ENCODE results near the gene TJP1. TPM values are rescaled to one million over a fixed set of nuclear protein-coding genes. Genes with fewer than 3 reads are reported as not detected.
"Not testable (repeated sequence)": the region's sequence is repeated elsewhere in the genome, so short reads cannot be mapped to it uniquely, and the experiment has no call there.

The TJP1 gene
- total and polyA plus RNA-seq, 4 donors: 17.4 to 141 (median 71.5) TPM

DNA sequence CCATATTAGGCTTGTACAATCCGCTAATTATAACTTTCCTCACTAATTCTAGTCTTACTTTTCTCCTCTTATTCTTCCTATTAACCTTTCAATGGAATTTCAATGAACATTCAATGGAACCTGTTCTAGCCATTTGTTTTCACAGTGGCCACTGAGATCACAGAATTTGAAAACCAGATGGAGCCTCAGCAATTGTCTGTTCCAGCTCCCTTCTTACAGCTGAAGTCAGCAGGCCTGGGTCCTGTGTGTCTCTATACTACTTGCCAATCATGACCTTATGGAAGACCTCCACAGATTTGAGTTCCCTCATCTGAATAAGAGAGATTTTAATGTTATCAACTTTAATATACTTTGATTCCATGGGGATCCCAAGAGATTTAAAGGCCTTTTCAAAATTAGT lies 36.6 kb downstream of the TJP1 start:
- H3K4me3 ChIP-seq (ENCODE audit: low read length in 2 of 2): no peak overlapping the region
- H3K4me1 ChIP-seq (ENCODE audit: control insufficient read depth in 1 of 2, insufficient read depth in 2 of 2, low read length in 2 of 2): peaks cover 0 to 2% of the 10 kb centered on the region in 2 donors
- no peaks in the 10 kb centered on the region for H3K36me3 ChIP-seq (ENCODE audit: control insufficient read depth in 1 of 2, insufficient read depth in 2 of 2, low read length in 1 of 2)
- H3K27me3 ChIP-seq (ENCODE audit: control insufficient read depth in 1 of 2, insufficient read depth in 2 of 2, low read length in 1 of 2): no peaks in the 10 kb centered on the region
- intact Hi-C loops (cut with DNase I): no loop called here
- H3K9me3 ChIP-seq (ENCODE audit: control insufficient read depth, low read length): no peaks in the 10 kb centered on the region
- DNase-seq (no peak), ATAC-seq (ENCODE audit: low FRiP score) (no peak)
- no peak overlapping the region for H3K27ac ChIP-seq (ENCODE audit: low read depth in 1 of 2, low read length in 2 of 2)
- WGBS, 2 donors: 95 to 98% methylated on average over 1 of the region's 1 CpG

DNA sequence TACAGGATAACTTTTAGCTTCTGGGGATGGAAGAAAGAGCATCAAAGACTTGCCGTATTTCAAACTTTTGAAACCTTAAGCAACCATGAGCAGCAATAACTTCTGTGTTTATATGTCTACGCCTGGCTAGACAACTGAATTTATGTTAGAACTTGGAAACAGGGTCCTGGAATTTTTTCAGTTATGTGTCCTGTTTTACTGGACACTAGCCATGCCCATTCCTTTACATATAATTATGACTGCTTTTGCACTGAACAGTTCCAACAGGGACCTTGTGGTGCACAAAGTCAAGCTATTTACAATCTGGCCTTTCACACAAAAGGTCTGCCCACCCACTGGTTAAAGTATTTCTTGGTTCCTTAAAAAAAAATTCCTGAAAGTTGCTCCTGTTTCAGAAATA lies 37.1 kb downstream of the TJP1 start:
- 23 to 37% methylated on average over 2 of the region's 2 CpGs for WGBS, 2 donors
- Histone ChIP-seq H3K9me3 (ENCODE audit: control insufficient read depth, low read length) (no peaks in the 10 kb centered on the region), H3K4me1 (ENCODE audit: control insufficient read depth in 1 of 2, insufficient read depth in 2 of 2, low read length in 2 of 2) (peaks cover 0 to 2% of the 10 kb centered on the region in 2 donors), H3K36me3 (ENCODE audit: control insufficient read depth in 1 of 2, insufficient read depth in 2 of 2, low read length in 1 of 2) (no peaks in the 10 kb centered on the region), H3K27me3 (ENCODE audit: control insufficient read depth in 1 of 2, insufficient read depth in 2 of 2, low read length in 1 of 2) (no peaks in the 10 kb centered on the region), H3K27ac (ENCODE audit: low read depth in 1 of 2, low read length in 2 of 2) (no peak overlapping the region), H3K4me3 (ENCODE audit: low read length in 2 of 2) (no peak overlapping the region)
- intact Hi-C loops (cut with DNase I): no loop called here
- ATAC-seq (ENCODE audit: low FRiP score): peak; percentile 26
- DNase-seq: no peak

DNA sequence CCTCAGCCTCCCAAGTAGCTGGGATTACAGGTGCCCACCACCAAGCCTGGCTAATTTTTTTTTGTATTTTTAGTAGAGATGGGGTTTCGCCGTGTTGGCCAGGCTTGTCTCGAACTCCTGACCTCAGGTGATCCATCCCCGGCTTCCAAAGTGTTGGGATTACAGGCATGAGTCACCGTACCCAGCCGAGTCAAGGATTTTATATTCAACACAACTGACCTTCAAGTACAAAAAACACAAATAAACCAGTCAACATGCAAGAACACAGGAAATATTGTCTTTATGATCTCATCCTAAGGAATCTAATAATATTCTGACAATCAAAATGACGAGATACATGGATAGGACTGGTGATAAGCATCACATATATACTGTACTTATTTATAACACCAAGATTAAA lies 37.9 kb downstream of the TJP1 start:
- no peaks in the 10 kb centered on the region for H3K36me3 ChIP-seq (ENCODE audit: control insufficient read depth in 1 of 2, insufficient read depth in 2 of 2, low read length in 1 of 2)
- no peaks in the 10 kb centered on the region for H3K27me3 ChIP-seq (ENCODE audit: control insufficient read depth in 1 of 2, insufficient read depth in 2 of 2, low read length in 1 of 2)
- intact Hi-C loops (cut with DNase I): no loop called here
- no peak overlapping the region for H3K27ac ChIP-seq (ENCODE audit: low read depth in 1 of 2, low read length in 2 of 2)
- no peak overlapping the region for H3K4me3 ChIP-seq (ENCODE audit: low read length in 2 of 2)
- no peak for ATAC-seq (ENCODE audit: low FRiP score)
- H3K4me1 ChIP-seq (ENCODE audit: control insufficient read depth in 1 of 2, insufficient read depth in 2 of 2, low read length in 2 of 2): peaks cover 0 to 4% of the 10 kb centered on the region in 2 donors
- no peak for DNase-seq
- WGBS, 2 donors: 75 to 77% methylated on average over 7 of the region's 7 CpGs
- H3K9me3 ChIP-seq (ENCODE audit: control insufficient read depth, low read length): no peaks in the 10 kb centered on the region

DNA sequence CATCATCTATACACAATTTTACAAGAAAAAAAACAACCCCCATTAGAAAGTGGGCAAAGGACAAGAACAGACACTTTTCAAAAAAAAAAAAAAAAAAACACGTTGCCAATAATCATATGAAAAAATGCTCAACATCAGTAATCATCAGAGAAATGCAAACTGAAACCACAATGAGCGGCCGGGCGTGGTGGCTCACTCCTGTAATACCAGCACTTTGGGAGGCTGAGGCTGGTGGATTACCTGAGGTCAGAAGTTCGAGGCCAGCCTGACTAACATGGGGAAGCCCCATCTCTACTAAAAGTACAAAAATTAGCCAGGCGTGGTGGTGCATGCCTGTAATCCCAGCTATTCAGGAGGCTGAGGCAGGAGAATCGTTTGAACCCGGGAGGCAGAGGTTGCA lies 39.5 kb downstream of the TJP1 start:
- ATAC-seq (ENCODE audit: low FRiP score); DNase-seq; H3K36me3 ChIP-seq (ENCODE audit: control insufficient read depth in 1 of 2, insufficient read depth in 2 of 2, low read length in 1 of 2); H3K9me3 ChIP-seq (ENCODE audit: control insufficient read depth, low read length); H3K27me3 ChIP-seq (ENCODE audit: control insufficient read depth in 1 of 2, insufficient read depth in 2 of 2, low read length in 1 of 2); H3K27ac ChIP-seq (ENCODE audit: low read depth in 1 of 2, low read length in 2 of 2); intact Hi-C loops (cut with DNase I); H3K4me3 ChIP-seq (ENCODE audit: low read length in 2 of 2): not testable (repeated sequence)
- WGBS, 2 donors: 85 to 89% methylated on average over 8 of the region's 8 CpGs
- H3K4me1 ChIP-seq (ENCODE audit: control insufficient read depth in 1 of 2, insufficient read depth in 2 of 2, low read length in 2 of 2): peaks cover 2 to 13% of the 10 kb centered on the region in 2 donors

DNA sequence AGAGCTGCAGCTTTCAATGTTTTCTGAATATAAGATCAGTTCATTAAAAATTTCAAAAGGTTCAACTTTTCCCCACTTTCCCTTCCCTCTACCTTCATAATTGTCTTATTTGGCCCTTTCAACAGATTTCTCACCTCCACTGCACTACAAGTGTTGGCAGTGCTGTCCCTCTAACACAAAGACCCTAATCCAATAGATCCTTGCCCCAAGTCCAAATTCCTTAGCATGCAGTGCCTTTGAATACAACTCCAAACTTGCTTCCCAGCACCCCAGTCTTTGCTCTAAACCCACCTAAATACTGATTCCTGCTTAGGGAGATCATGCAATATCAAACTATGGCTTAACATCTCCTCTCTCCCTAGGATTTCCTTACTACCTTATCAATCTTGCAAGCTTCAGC lies 43.9 kb downstream of the TJP1 start:
- H3K36me3 ChIP-seq (ENCODE audit: control insufficient read depth in 1 of 2, insufficient read depth in 2 of 2, low read length in 1 of 2): no peaks in the 10 kb centered on the region
- no peaks in the 10 kb centered on the region for H3K9me3 ChIP-seq (ENCODE audit: control insufficient read depth, low read length)
- DNase-seq: no peak
- no peaks in the 10 kb centered on the region for H3K27me3 ChIP-seq (ENCODE audit: control insufficient read depth in 1 of 2, insufficient read depth in 2 of 2, low read length in 1 of 2)
- H3K4me1 ChIP-seq (ENCODE audit: control insufficient read depth in 1 of 2, insufficient read depth in 2 of 2, low read length in 2 of 2): peaks cover 2 to 10% of the 10 kb centered on the region in 2 donors
- intact Hi-C loops (cut with DNase I): loop anchor here in 1 of 2 donors (5.0 kb wide), 1 partner anchor 34 kb away; no protein-coding TSS in a partner anchor
- no peak overlapping the region for H3K4me3 ChIP-seq (ENCODE audit: low read length in 2 of 2)
- H3K27ac ChIP-seq (ENCODE audit: low read depth in 1 of 2, low read length in 2 of 2): no peak overlapping the region
- no peak for ATAC-seq (ENCODE audit: low FRiP score)

DNA sequence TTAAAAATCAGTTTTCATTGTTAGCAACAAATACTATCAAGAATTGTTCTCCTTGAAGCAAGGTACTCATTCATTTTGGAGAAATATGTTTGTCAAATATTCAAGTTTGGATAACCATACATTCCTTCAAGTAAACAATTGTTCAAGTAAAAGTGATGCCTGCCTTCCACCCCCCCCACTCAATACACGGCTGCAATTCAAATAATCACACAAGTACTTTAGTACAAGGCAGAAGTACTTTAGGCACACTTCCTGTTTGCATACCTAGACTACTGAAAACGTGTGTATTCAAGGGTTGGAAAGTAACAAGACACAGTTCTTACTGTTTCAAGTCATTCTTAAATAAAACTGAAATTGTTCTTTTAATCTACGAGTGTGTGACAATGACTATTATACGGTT lies 45.4 kb downstream of the TJP1 start:
- H3K27ac ChIP-seq (ENCODE audit: low read depth in 1 of 2, low read length in 2 of 2): no peak overlapping the region
- intact Hi-C loops (cut with DNase I): loop anchor here in 1 of 2 donors (5.0 kb wide), 1 partner anchor 35 kb away; no protein-coding TSS in a partner anchor
- no peaks in the 10 kb centered on the region for H3K9me3 ChIP-seq (ENCODE audit: control insufficient read depth, low read length)
- H3K36me3 ChIP-seq (ENCODE audit: control insufficient read depth in 1 of 2, insufficient read depth in 2 of 2, low read length in 1 of 2): peaks cover 0 to 2% of the 10 kb centered on the region in 2 donors
- H3K4me3 ChIP-seq (ENCODE audit: low read length in 2 of 2): no peak overlapping the region
- DNase-seq (no peak), ATAC-seq (ENCODE audit: low FRiP score) (no peak)
- H3K27me3 ChIP-seq (ENCODE audit: control insufficient read depth in 1 of 2, insufficient read depth in 2 of 2, low read length in 1 of 2): no peaks in the 10 kb centered on the region
- peaks cover 2 to 10% of the 10 kb centered on the region in 2 donors for H3K4me1 ChIP-seq (ENCODE audit: control insufficient read depth in 1 of 2, insufficient read depth in 2 of 2, low read length in 2 of 2)
- 77 to 79% methylated on average over 4 of the region's 4 CpGs for WGBS, 2 donors

DNA sequence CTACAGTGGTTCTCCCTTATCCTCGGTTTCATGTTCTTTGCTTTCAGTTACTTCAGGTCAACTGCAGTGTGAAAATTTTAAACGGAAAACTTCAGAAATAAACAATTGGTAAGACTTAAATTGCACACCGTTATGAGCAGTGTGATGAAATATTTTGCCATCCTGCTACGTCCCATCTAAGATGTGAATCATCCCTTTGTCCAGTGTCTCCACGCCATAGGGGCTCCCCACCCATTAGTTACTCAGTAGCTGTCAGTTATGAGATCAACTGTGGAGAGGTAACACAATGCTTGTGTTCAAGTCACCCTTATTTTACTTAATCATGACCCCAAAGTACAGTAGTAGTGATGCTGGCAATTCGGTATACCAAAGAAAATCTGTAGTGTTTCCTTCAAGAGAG lies 47.4 kb downstream of the TJP1 start:
- H3K27ac ChIP-seq (ENCODE audit: low read depth in 1 of 2, low read length in 2 of 2): no peak overlapping the region
- intact Hi-C loops (cut with DNase I): loop anchor here in 1 of 2 donors (5.0 kb wide), 1 partner anchor 37 kb away; no protein-coding TSS in a partner anchor
- 77 to 80% methylated on average over 6 of the region's 6 CpGs for WGBS, 2 donors
- ATAC-seq (ENCODE audit: low FRiP score) (no peak), DNase-seq (no peak)
- no peaks in the 10 kb centered on the region for H3K27me3 ChIP-seq (ENCODE audit: control insufficient read depth in 1 of 2, insufficient read depth in 2 of 2, low read length in 1 of 2)
- H3K9me3 ChIP-seq (ENCODE audit: control insufficient read depth, low read length): no peaks in the 10 kb centered on the region
- peaks cover 0 to 2% of the 10 kb centered on the region in 2 donors for H3K36me3 ChIP-seq (ENCODE audit: control insufficient read depth in 1 of 2, insufficient read depth in 2 of 2, low read length in 1 of 2)
- H3K4me3 ChIP-seq (ENCODE audit: low read length in 2 of 2): no peak overlapping the region
- H3K4me1 ChIP-seq (ENCODE audit: control insufficient read depth in 1 of 2, insufficient read depth in 2 of 2, low read length in 2 of 2): peaks cover 2 to 10% of the 10 kb centered on the region in 2 donors

DNA sequence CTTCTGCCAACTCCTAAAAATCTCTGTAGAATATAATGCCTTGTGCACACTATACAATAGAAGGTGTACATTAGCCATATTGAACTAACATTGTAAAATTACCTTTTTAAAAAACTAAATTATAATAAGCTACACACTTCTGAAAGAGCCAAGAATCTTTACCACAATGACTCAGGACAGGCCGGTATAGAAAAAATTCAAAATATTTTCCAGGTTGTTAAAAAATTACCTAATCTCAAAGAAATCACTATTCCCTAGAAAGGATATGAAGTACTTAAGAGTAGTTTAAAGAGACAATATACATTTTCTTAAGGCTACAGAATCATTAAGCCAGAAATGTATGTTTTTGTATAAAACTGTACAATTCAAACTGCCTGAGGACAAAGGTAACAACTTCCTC lies 48.5 kb downstream of the TJP1 start:
- ATAC-seq (ENCODE audit: low FRiP score) (no peak), DNase-seq (no peak)
- intact Hi-C loops (cut with DNase I): no loop called here
- H3K36me3 ChIP-seq (ENCODE audit: control insufficient read depth in 1 of 2, insufficient read depth in 2 of 2, low read length in 1 of 2): peaks cover 2 to 3% of the 10 kb centered on the region in 2 donors
- H3K4me3 ChIP-seq (ENCODE audit: low read length in 2 of 2): no peak overlapping the region
- no peak overlapping the region for H3K27ac ChIP-seq (ENCODE audit: low read depth in 1 of 2, low read length in 2 of 2)
- no peaks in the 10 kb centered on the region for H3K27me3 ChIP-seq (ENCODE audit: control insufficient read depth in 1 of 2, insufficient read depth in 2 of 2, low read length in 1 of 2)
- no peaks in the 10 kb centered on the region for H3K9me3 ChIP-seq (ENCODE audit: control insufficient read depth, low read length)
- peaks cover 0 to 6% of the 10 kb centered on the region in 2 donors for H3K4me1 ChIP-seq (ENCODE audit: control insufficient read depth in 1 of 2, insufficient read depth in 2 of 2, low read length in 2 of 2)
- 21 to 40% methylated on average over 1 of the region's 1 CpG for WGBS, 2 donors

DNA sequence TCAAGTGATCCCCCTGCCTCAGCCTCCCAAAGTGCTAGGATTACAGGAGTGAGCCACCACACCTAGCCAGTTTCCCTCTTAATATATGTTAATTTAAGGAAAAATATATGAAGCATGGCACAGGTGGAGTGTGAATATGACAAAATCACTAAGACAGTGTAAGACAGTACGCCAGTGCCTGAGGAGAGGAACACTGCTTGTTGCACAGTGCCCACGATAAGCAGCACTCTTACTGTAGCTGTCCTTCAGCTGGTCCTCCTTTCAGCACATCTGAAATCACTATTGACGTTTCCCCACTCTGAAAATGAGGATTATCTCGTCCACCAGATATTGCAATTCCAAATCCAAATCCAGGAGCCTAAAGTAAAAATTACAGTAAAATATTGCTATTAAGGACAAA lies 49.3 kb downstream of the TJP1 start:
- H3K36me3 ChIP-seq (ENCODE audit: control insufficient read depth in 1 of 2, insufficient read depth in 2 of 2, low read length in 1 of 2): peaks cover 2 to 3% of the 10 kb centered on the region in 2 donors

More for the DNA sequence above, 49.3 kb downstream of the TJP1 start:
- Histone ChIP-seq H3K9me3 (ENCODE audit: control insufficient read depth, low read length) (no peaks in the 10 kb centered on the region), H3K27me3 (ENCODE audit: control insufficient read depth in 1 of 2, insufficient read depth in 2 of 2, low read length in 1 of 2) (no peaks in the 10 kb centered on the region), H3K4me3 (ENCODE audit: low read length in 2 of 2) (no peak overlapping the region), H3K27ac (ENCODE audit: low read depth in 1 of 2, low read length in 2 of 2) (no peak overlapping the region), H3K4me1 (ENCODE audit: control insufficient read depth in 1 of 2, insufficient read depth in 2 of 2, low read length in 2 of 2) (no peaks in the 10 kb centered on the region)
- DNase-seq (no peak), ATAC-seq (ENCODE audit: low FRiP score) (no peak)
- intact Hi-C loops (cut with DNase I): no loop called here
- WGBS, 2 donors: 87 to 91% methylated on average over 4 of the region's 4 CpGs
